Stimulated activated CD8-positive, alpha-beta memory T cell treated with anti-CD3 and anti-CD28 coated beads, Interleukin-15, amount 100 ng/mL, for 1 hour (primary cell): ENCODE measurements around the gene HSPA8.

Experiments used
- DNase-seq: peaks from one replicate; pipeline ENCODE4 v3.0.0-alpha.2; 2020; ENCODE audit warnings: low read depth

HSPA8 gene

GRCh38 chr11:123047266-123047946 lies 14.5 kb downstream of the HSPA8 start:
- no peak for DNase-seq

- DNase-seq = no peak
Measured at GRCh38 chr11:123046473-123047259, 15.3 kb downstream of the HSPA8 start.

GRCh38 chr11:123045101-123045500 lies 16.8 kb downstream of the HSPA8 start:
- DNase-seq = no peak

- DNase-seq = no peak
Measured at GRCh38 chr11:123041185-123041584, 20.8 kb downstream of the HSPA8 start.

GRCh38 chr11:123040111-123040432 lies 21.9 kb downstream of the HSPA8 start:
- DNase-seq = no peak

GRCh38 chr11:123035831-123036230 lies 26.1 kb downstream of the HSPA8 start:
- no peak for DNase-seq

GRCh38 chr11:123034597-123034996 lies 27.3 kb downstream of the HSPA8 start:
- DNase-seq = no peak

- DNase-seq = no peak
Measured at GRCh38 chr11:123033895-123034294, 28.0 kb downstream of the HSPA8 start.

GRCh38 chr11:123030517-123030916 lies 31.4 kb downstream of the HSPA8 start:
- no peak for DNase-seq

- DNase-seq = no peak
Measured at GRCh38 chr11:123020968-123021367, 41.0 kb downstream of the HSPA8 start.

- no peak for DNase-seq
Measured at GRCh38 chr11:123018702-123019101, 43.2 kb downstream of the HSPA8 start.

- no peak for DNase-seq
Measured at GRCh38 chr11:123011510-123011909, 50.4 kb downstream of the HSPA8 start.
